Measurements from ENCODE around the gene ABHD6. TPM values are rescaled to one million over a fixed set of nuclear protein-coding genes. Genes with fewer than 3 reads are reported as not detected.
"Not testable (repeated sequence)": the region's sequence is repeated elsewhere in the genome, so short reads cannot be mapped to it uniquely, and the experiment has no call there.

The ABHD6 gene
- total RNA-seq, 6 donors from 2014 or later = 9.7 to 54.7 (median 16.9) TPM

DNA sequence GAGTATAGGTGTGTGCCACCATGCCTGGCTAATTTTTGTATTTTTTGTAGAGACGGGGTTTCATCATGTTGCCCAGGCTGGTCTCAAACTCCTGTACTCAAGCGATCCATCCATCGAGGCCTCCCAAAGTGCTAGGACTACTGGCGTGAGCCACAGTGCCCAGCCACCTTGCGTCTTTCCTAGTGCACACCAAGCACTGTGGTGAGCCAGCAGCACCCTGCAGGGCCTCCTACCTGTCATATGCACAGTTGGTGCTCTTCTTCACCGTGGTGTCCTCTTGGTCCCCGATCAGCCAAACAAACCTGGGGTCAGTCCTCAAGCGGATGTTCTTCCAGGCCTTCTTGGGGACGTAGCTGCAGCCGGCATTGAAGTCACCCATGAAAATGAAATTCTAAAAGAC, 40.0 kb upstream of the ABHD6 start:
- ATAC-seq (ENCODE audit: low FRiP score in 2 of 2) (no peak), DNase-seq (no peak)
- Histone ChIP-seq H3K4me3 (no peak overlapping the region), H3K9me3 (no peaks in the 10 kb centered on the region), H3K27ac (peak overlapping the region; percentile 45 to 85 (median 66)), H3K4me1 (peaks cover 9 to 29% (median 19%) of the 10 kb centered on the region in 4 donors), H3K27me3 (no peaks in the 10 kb centered on the region), H3K36me3 (no peaks in the 10 kb centered on the region)
- 95% methylated on average over 10 of the region's 10 CpGs for WGBS, 2 donors
- TF ChIP-seq, protein P1, sequence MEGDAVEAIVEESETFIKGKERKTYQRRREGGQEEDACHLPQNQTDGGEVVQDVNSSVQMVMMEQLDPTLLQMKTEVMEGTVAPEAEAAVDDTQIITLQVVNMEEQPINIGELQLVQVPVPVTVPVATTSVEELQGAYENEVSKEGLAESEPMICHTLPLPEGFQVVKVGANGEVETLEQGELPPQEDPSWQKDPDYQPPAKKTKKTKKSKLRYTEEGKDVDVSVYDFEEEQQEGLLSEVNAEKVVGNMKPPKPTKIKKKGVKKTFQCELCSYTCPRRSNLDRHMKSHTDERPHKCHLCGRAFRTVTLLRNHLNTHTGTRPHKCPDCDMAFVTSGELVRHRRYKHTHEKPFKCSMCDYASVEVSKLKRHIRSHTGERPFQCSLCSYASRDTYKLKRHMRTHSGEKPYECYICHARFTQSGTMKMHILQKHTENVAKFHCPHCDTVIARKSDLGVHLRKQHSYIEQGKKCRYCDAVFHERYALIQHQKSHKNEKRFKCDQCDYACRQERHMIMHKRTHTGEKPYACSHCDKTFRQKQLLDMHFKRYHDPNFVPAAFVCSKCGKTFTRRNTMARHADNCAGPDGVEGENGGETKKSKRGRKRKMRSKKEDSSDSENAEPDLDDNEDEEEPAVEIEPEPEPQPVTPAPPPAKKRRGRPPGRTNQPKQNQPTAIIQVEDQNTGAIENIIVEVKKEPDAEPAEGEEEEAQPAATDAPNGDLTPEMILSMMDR (IDR thresholded peaks at IDR 0.05) = no peak
- TF ChIP-seq EP300 (IDR thresholded peaks at IDR 0.05) (no peak), POLR2A (IDR thresholded peaks at IDR 0.05) (no peak), POLR2AphosphoS5 (IDR thresholded peaks at IDR 0.05) (no peak)

DNA sequence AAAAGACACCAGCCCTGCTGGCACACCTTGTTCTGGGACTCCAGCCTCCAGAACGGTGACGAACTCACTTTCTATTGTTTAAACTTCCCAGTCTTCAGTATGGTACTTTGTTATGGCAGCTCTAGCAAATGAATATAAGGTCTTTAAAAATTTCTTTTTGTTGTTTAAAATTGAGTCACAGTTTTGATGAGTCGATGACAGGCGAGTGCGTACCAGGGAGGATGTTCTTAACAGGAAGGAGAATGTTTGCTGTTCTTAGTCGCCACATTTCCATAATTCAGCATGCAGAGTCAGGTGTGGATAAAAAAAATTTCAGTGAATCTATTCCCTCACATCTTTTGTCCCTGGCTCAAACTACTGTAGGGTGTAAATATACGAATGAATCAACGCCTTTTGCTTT, 39.2 kb upstream of the ABHD6 start:
- no peaks in the 10 kb centered on the region for H3K9me3 ChIP-seq
- DNase-seq = no peak
- 62 to 68% methylated on average over 8 of the region's 8 CpGs for WGBS, 2 donors
- no peak for TF ChIP-seq POLR2A (IDR thresholded peaks at IDR 0.05)
- TF ChIP-seq EP300 (IDR thresholded peaks at IDR 0.05) = no peak
- TF ChIP-seq POLR2AphosphoS5 (IDR thresholded peaks at IDR 0.05) = no peak
- TF ChIP-seq, protein P1 (IDR thresholded peaks at IDR 0.05) = no peak
- H3K4me1 ChIP-seq = peaks cover 9 to 29% (median 19%) of the 10 kb centered on the region in 4 donors
- ATAC-seq (ENCODE audit: low FRiP score in 2 of 2) = no peak
- no peak overlapping the region for H3K4me3 ChIP-seq
- H3K27me3 ChIP-seq = no peaks in the 10 kb centered on the region
- peak overlapping the region; percentile 45 to 85 (median 66) for H3K27ac ChIP-seq
- H3K36me3 ChIP-seq = no peaks in the 10 kb centered on the region

DNA sequence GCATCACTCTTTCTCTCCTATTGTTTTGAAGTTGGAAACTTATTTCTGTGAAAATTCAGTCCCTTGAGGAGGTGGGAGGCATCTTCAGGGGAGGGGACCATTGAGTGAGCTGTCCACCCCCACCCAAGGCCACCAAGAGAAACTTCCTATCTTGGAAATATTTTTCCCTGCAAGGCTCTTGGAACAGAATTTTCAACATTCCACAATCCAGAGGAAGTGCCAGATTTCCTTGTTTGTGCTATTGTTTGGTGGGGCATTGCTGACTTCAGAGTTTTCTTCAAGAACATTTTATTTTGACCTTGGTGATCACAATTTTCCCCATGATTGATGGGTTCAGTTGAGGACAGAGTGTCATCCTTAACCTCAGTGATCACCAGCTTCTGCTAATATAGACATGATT, 38.8 kb upstream of the ABHD6 start:
- no peaks in the 10 kb centered on the region for H3K9me3 ChIP-seq
- H3K4me1 ChIP-seq = peaks cover 9 to 29% (median 19%) of the 10 kb centered on the region in 4 donors
- no peaks in the 10 kb centered on the region for H3K36me3 ChIP-seq
- DNase-seq = no peak
- no peak for ATAC-seq (ENCODE audit: low FRiP score in 2 of 2)
- H3K4me3 ChIP-seq = no peak overlapping the region
- H3K27ac ChIP-seq = peak overlapping the region in 3 of 4 donors; percentile 53 to 85 (median 79)
- H3K27me3 ChIP-seq = no peaks in the 10 kb centered on the region
- no peak for TF ChIP-seq POLR2A (IDR thresholded peaks at IDR 0.05)
- no peak for TF ChIP-seq EP300 (IDR thresholded peaks at IDR 0.05)
- no peak for TF ChIP-seq POLR2AphosphoS5 (IDR thresholded peaks at IDR 0.05)
- TF ChIP-seq, protein P1 (IDR thresholded peaks at IDR 0.05) = no peak

DNA sequence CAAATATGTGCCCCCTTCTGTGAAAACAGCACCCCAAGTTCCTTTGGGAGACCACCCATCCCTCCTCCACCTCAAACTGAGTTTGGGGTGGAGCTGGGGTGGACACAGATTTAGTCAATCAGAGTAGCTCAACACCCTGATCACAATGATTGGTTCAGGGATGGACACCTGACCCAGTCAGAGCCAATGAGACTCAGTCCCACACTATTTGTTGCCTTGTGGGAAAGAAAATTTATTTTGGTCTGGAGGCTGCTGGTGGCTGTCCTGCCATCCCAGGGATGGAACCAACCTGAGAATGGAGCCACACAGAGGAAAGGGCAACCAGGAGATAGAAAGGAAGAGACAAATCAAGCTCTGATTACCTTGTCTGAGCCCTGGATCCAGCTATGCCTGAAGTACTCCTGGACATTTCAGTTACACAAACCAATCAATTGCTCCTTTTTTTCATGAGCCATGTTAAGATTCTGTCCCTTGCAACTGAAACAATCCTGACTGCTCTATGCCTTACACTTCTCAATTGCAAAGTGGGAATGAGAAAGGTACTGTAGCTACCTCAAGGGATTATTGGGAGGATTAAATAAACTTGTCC, 37.4 kb upstream of the ABHD6 start:
- Histone ChIP-seq H3K27ac (peak overlapping the region in 3 of 4 donors; percentile 65 to 79 (median 70)), H3K4me3 (no peak overlapping the region), H3K4me1 (peaks cover 9 to 29% (median 19%) of the 10 kb centered on the region in 4 donors), H3K9me3 (no peaks in the 10 kb centered on the region), H3K36me3 (no peaks in the 10 kb centered on the region), H3K27me3 (no peaks in the 10 kb centered on the region)
- ATAC-seq (ENCODE audit: low FRiP score in 2 of 2) (no peak), DNase-seq (no peak)
- TF ChIP-seq POLR2A (IDR thresholded peaks at IDR 0.05) = no peak
- no peak for TF ChIP-seq EP300 (IDR thresholded peaks at IDR 0.05)
- no peak for TF ChIP-seq POLR2AphosphoS5 (IDR thresholded peaks at IDR 0.05)
- TF ChIP-seq, protein P1 (IDR thresholded peaks at IDR 0.05) = no peak

DNA sequence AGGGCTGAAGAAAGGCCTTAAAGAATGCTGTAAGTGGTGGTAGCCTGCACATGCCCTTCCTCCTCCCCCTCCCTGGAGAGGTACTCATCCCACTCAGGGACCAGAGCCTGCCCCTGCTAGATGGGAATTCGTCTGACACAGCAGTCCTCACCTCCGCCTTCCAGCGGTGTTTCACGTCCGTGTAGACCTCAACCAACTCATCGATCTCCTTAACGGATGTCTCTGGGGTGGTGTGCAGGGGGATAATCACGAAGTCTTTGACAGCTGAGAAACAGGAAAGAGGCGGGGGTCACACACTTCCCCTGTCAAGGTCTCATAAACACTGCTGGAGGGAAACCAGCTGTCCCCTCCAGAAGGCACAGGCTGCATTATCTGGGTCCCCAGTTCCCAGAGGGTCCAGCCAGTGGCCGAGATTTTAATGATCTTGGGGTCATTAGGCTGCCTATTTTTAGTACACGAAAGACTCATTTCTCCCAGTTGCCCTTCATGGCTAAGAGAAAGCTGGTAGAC, 36.7 kb upstream of the ABHD6 start:
- DNase-seq (no peak), ATAC-seq (ENCODE audit: low FRiP score in 2 of 2) (no peak)
- Histone ChIP-seq H3K4me3 (no peak overlapping the region), H3K9me3 (no peaks in the 10 kb centered on the region), H3K36me3 (no peaks in the 10 kb centered on the region), H3K27me3 (no peaks in the 10 kb centered on the region), H3K27ac (peak overlapping the region in 3 of 4 donors; percentile 65 to 79 (median 70)), H3K4me1 (peaks cover 9 to 29% (median 19%) of the 10 kb centered on the region in 4 donors)
- WGBS, 2 donors = 30 to 36% methylated on average over 9 to 11 of the region's 11 CpGs
- TF ChIP-seq POLR2A (IDR thresholded peaks at IDR 0.05) (no peak), POLR2AphosphoS5 (IDR thresholded peaks at IDR 0.05) (no peak), EP300 (IDR thresholded peaks at IDR 0.05) (no peak)
- TF ChIP-seq, protein P1 (IDR thresholded peaks at IDR 0.05) = no peak

DNA sequence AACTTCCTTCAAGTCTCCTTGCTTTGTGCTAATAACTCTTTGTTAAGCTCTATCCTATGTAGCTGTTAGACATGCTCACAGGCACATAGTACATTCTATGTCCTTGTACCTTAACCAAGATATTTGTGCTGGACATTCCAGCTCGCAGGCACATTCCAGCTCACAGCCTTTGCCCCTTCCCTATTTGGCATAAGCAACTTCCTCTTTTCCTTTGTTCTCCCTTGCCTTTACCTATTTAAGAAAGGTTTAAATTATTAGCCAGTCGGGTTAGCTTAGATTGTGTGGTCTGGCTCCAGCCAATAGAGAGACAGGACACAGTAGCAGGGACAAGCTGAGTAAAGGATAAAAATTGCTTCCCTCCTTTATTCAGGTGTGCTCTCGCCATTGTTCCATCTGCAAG, 36.1 kb upstream of the ABHD6 start:
- WGBS, 2 donors = 46 to 58% methylated on average over 3 of the region's 3 CpGs
- ATAC-seq (ENCODE audit: low FRiP score in 2 of 2) = not testable (repeated sequence)
- H3K27ac ChIP-seq = peak overlapping the region in 2 of 4 donors; percentile 65 to 79

More for the DNA sequence above, 36.1 kb upstream of the ABHD6 start:
- H3K4me3 ChIP-seq, H3K36me3 ChIP-seq, H3K27me3 ChIP-seq, DNase-seq, H3K9me3 ChIP-seq: not testable (repeated sequence)
- H3K4me1 ChIP-seq = peaks cover 9 to 29% (median 19%) of the 10 kb centered on the region in 4 donors

Data from upper lobe of left lung (tissue), 6 donors.